GM18511 (cell line): ENCODE data around the gene ELOB.

Experiments used
- ATAC-seq: cut with Tn5 transposase; IDR thresholded peaks from one replicate; pipeline ENCODE4 v1.9.1; 2021; ENCODE audit warnings: mild to moderate bottlenecking, moderate library complexity; ENCODE audit not compliant: unreplicated experiment

ELOB gene

DNA sequence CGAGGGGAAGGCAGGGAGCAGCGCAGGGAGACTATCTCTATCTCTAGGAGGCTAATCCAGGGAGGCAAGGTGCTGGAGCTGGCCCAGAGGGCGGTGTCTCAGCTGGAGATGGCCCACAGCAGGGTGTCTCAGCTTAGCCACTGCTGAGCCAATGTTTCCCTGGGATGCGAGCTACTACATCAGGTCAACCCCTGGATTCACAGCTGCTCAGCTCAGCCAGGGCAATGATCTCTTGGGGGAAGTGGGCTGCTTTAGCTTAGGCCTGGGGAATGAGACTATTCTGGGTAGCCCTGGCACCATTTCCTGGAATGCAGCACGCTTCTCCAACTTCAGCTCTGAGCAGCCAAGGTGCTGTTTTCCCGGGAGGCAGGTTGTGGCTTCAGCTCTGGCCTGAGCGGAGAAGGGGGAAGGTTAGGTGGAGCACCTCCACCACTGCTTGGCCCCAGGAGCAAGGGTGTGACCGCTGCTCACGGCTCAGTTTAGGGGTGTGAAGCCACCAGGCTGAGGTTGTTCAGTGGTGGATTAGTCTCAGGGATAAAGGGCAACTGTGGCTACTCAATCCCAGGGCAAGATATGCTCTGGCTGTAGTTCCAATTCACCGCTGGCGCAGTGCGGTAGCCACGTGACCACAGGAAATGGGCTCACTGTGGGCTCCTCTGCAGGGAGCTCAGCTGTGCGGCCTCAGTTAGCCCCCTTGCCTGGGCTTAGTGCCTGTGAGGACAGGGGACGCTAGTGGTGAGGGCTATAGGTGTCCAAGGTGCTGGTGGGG lies 34.8 kb upstream of the ELOB start:
- ATAC-seq, result no peak

- ATAC-seq, result no peak
Observed at GRCh38 chr16:2810651-2811050, 33.6 kb upstream of the ELOB start.

DNA sequence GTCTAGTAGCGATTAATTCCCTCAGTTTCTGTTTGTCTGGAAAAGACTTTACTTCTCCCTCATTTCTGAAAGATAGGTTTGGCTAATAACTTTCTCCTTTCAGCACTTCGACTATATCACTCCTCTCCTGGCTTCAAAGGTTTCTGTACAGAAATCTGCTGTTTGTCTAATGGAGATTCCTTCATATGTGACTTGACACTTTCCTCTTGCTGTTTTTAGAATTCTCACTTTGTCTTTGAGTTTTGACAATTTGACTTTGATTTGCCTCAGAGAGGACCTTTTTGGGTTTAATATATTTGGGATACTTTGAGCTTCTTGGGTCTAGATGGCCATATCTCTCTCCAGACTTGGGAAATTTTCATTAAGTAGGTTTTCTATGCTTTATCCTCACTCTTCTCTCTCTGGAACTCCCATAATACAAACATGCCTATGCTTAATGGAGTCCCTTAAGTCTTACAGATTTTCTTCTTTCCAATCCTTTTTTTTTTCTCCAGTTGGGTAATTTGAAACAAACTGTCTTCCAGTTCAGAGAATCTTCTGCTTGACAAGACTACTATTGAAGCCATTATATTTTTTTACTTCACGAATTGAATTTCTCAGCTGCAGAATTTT lies 32.2 kb upstream of the ELOB start:
- ATAC-seq, result no peak

- ATAC-seq, result no peak
Observed at GRCh38 chr16:2808181-2808580, 31.1 kb upstream of the ELOB start.

- ATAC-seq, result no peak
Observed at GRCh38 chr16:2806286-2806685, 29.2 kb upstream of the ELOB start.

DNA sequence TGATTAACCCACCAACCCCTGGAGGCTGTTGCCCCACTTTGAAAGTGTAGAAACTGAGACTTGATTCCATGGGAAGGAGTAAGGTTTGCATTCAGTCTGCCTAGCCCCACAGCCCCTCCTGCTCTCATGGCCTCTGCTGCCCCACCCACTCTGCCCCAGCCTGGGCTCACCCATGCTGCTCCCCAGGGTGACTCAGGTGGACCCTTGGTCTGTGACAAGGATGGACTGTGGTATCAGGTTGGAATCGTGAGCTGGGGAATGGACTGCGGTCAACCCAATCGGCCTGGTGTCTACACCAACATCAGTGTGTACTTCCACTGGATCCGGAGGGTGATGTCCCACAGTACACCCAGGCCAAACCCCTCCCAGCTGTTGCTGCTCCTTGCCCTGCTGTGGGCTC lies 27.6 kb upstream of the ELOB start:
- no peak for ATAC-seq

GRCh38 chr16:2803545-2804195 lies 26.6 kb upstream of the ELOB start:
- no peak for ATAC-seq

- no peak for ATAC-seq
Observed at GRCh38 chr16:2799859-2800226, 22.8 kb upstream of the ELOB start.

DNA sequence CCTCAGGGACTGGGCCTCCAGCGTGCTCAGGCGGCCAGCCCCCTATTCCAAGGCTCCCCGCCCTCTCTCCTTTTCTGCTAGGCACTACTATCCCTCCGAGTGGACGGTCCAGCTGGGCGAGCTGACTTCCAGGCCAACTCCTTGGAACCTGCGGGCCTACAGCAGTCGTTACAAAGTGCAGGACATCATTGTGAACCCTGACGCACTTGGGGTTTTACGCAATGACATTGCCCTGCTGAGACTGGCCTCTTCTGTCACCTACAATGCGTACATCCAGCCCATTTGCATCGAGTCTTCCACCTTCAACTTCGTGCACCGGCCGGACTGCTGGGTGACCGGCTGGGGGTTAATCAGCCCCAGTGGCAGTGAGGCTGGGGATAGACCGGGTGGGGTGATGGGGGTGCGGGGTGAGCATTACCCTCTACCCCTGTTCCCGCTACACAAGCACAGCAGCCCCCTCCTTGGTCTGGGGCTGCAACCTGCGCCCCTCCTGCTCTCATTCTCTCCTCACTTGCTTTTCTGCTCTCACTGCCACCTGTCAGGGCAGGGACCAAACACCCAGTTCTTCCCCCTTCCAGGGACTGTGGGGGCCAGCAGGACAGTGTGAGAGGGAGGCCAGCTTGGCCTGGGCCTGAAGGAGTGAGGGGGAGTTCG lies 22.3 kb upstream of the ELOB start:
- ATAC-seq, result no peak

DNA sequence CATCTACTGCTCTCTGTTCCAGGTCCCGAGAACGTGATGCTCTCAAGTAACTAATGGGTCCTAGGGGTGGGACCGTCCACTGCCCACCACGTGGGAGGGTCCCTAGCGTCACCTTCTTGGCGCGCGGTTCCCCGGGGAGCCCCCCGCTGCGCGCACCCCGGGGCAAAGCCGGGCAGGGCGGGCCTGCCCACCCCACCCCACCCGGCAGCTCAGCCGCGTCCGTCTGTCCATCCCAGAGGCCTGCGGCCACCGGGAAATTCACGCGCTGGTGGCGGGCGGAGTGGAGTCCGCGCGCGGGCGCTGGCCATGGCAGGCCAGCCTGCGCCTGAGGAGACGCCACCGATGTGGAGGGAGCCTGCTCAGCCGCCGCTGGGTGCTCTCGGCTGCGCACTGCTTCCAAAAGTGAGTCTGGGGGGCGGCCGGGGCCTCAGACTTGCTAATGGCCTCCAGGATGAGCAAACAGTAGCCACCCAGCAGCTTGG lies 21.7 kb upstream of the ELOB start:
- ATAC-seq, result no peak

GRCh38 chr16:2795395-2796143 lies 18.5 kb upstream of the ELOB start:
- no peak for ATAC-seq

- no peak for ATAC-seq
Observed at GRCh38 chr16:2792940-2793339, 15.9 kb upstream of the ELOB start.

DNA sequence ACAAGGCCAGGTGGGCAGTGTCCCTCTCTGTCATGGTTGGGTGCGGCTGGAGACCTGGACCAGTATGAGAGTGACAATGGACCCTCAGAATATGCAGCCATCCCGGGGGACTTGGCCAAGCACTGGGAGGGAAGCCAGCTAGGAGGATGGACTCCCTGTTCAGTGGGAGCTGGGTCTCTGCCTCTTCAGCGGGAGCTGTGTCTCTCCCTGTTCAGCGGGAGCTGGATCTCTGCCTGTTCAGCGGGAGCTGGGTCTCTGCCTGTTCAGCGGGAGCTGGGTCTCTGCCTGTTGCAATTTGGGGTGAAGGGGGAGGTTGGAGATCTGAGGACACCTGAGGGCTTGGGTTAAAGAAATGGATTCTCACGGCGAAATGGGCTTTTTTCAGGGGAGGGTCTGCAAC lies 14.1 kb upstream of the ELOB start:
- ATAC-seq, result no peak

GRCh38 chr16:2790631-2791030 lies 13.6 kb upstream of the ELOB start:
- ATAC-seq, result no peak

- ATAC-seq, result no peak
Observed at GRCh38 chr16:2787961-2788360, 10.9 kb upstream of the ELOB start.

- ATAC-seq, result no peak
Observed at GRCh38 chr16:2787406-2787805, 10.3 kb upstream of the ELOB start, which contains the start of gene PRSS33. PRSS33 (minus strand) TSS chr16:2787560; CDS start chr16:2786547, 1,013 bp downstream.

DNA sequence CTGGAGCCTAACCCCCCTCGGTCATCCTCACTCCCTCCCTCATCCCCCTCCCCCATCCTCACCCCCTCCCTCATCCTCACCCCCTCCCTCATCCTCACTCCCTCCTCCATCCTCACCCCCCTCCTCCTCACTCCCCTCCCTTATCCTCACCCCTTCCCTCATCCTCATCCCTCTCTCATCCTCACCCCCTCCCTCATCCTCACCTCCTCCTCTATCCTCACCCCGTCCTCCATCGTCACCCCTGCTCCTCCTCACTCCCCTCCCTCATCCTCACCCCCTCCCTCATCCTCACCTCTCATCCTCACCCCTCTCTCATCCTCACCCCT lies 9.7 kb upstream of the ELOB start:
- ATAC-seq, result no peak

DNA sequence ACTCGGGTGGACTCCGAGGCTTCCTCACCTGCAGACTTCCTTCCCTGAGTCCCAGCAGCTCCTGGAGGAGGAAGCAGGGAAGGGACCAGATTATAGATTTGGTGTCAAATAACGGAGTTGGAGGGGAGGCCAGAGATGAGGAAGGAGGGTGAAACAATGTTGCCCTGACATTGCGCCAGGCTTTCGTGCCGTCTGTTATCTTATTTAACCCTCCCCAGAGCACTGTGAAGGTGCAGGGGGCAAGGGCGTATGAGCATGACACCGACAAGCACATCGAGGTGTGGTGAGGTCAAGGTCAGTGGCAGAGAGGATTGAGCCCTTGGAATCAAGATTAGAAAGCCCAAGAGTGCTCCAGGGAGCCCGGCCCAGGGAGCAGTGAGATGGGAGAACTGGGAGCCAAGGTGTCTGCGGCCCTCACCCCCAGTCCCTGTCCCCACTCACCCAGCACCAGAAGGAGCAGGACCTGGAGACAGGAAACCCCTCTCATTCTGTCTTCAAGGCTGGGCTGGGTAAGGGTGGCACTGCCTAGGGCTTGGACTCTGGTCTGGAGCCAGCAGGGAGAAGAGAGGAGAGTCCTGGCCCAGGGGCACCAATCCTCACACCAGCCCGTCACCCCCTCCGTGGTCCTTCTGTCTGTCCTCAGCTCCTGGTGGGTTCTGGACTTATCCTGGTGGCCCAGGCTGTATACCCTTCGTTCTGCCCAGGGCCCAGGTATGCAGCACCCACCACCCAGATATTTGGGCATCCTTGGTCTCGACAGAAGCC lies 9.2 kb upstream of the ELOB start:
- ATAC-seq, result no peak

DNA sequence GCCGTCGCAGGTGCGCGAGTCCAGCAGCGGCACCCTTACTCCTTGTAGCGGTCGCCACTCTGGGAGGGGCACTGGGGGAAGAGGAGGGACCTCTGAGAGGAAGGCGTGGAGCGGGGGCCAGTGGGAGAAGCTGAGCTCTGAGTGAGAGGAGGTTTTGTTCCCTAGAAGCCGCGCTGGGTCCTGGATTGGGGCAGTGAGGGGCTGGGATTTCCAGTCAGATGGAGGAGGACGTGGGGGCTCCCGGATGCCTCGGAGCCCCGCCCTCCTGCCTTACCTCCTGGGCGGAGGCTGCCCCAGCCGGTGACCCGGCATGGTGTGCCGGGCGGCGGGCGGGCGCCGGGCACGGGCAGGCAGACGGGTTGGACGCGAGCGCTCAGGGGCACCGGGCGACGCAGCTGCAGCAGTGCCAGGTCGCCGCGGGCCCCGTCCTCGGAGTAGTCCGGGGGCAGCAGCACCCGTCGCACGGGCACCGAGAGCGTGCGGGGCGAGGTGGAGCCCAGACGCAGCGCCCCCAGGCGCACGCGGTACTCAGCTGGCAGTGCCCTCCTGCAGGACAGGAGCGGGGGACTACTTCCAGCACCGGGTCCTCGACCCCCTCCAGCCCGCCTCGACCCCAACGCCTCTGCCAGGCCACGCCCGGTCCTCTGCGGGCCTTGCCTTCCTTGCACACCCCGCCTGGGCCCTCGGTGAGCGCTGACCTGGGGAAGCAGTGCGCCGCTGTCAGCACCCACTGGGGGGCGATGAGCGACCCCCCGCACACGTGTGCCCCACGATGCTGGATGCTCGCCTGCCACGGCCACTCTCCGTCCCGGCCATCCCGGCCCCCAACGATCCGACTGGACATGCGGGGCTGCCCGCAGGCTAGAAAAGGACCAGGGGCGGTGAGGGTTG lies 8.3 kb upstream of the ELOB start:
- ATAC-seq, result no peak
